ENCODE data around the gene SSBP1.

DNA sequence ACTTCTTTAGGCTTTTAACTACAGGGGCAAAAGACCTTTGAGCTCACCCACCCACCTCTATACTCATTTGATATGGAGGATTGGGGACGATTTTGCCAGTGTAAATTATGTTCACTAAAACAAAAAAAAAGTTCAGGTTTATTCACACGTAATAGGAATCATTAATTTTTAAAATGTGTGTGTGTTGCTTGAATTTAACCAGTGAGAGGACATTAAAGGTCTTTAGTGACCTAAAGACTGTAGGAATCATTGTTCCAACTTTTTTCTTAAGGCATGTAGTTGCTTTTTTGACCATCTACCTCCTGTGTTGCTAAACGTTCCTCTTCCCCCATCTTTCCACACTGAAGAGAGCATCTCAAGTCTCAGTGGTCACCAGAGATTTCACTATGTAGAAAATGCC lies 1.1 kb downstream of the SSBP1 start:
- TF ChIP-seq TAF1 (IDR thresholded peaks at IDR 0.05; ENCODE audit: low read depth, low read length) (no peak), POLR2A (IDR thresholded peaks at IDR 0.05; ENCODE audit: low read depth, low read length) (no peak), POLR2AphosphoS5 (IDR thresholded peaks at IDR 0.05; ENCODE audit: low read depth, low read length) (no peak), SPI1 (IDR thresholded peaks at IDR 0.05; ENCODE audit: low read depth, low read length) (no peak), POU2F2 (IDR thresholded peaks at IDR 0.05; ENCODE audit: low read depth, low read length) (no peak), PAX5 (IDR thresholded peaks at IDR 0.05; ENCODE audit: insufficient read depth, low read length, severe bottlenecking) (no peak)

All from GM12891 (cell line).